ENCODE measurements around the gene NPHS1. TPM values are rescaled to one million over a fixed set of nuclear protein-coding genes. Genes with fewer than 3 reads are reported as not detected.

Gene NPHS1
- total and polyA plus RNA-seq, 2 of the 8 experiments (the other 6 are each of a cell fraction or from before 2014, with no cell fraction given): 1.3 to 1.4 TPM

DNA sequence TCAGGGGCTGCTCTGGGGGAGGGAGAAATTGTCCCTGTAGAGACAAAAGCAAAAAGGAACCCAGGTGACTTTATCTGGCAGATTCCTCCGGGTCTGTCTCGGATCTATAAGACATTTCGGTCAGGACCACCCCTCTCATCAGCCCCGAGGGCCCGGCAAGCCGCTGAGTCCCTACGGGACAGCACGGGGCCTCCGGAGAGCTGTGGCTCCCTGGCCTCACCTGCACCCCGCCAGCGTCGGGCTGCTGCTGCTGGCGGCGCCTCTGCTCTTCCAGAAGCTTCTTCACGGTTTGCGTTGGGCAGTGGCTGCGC is 46.1 kb upstream of the NPHS1 start (continued):
- TF ChIP-seq, protein P1, sequence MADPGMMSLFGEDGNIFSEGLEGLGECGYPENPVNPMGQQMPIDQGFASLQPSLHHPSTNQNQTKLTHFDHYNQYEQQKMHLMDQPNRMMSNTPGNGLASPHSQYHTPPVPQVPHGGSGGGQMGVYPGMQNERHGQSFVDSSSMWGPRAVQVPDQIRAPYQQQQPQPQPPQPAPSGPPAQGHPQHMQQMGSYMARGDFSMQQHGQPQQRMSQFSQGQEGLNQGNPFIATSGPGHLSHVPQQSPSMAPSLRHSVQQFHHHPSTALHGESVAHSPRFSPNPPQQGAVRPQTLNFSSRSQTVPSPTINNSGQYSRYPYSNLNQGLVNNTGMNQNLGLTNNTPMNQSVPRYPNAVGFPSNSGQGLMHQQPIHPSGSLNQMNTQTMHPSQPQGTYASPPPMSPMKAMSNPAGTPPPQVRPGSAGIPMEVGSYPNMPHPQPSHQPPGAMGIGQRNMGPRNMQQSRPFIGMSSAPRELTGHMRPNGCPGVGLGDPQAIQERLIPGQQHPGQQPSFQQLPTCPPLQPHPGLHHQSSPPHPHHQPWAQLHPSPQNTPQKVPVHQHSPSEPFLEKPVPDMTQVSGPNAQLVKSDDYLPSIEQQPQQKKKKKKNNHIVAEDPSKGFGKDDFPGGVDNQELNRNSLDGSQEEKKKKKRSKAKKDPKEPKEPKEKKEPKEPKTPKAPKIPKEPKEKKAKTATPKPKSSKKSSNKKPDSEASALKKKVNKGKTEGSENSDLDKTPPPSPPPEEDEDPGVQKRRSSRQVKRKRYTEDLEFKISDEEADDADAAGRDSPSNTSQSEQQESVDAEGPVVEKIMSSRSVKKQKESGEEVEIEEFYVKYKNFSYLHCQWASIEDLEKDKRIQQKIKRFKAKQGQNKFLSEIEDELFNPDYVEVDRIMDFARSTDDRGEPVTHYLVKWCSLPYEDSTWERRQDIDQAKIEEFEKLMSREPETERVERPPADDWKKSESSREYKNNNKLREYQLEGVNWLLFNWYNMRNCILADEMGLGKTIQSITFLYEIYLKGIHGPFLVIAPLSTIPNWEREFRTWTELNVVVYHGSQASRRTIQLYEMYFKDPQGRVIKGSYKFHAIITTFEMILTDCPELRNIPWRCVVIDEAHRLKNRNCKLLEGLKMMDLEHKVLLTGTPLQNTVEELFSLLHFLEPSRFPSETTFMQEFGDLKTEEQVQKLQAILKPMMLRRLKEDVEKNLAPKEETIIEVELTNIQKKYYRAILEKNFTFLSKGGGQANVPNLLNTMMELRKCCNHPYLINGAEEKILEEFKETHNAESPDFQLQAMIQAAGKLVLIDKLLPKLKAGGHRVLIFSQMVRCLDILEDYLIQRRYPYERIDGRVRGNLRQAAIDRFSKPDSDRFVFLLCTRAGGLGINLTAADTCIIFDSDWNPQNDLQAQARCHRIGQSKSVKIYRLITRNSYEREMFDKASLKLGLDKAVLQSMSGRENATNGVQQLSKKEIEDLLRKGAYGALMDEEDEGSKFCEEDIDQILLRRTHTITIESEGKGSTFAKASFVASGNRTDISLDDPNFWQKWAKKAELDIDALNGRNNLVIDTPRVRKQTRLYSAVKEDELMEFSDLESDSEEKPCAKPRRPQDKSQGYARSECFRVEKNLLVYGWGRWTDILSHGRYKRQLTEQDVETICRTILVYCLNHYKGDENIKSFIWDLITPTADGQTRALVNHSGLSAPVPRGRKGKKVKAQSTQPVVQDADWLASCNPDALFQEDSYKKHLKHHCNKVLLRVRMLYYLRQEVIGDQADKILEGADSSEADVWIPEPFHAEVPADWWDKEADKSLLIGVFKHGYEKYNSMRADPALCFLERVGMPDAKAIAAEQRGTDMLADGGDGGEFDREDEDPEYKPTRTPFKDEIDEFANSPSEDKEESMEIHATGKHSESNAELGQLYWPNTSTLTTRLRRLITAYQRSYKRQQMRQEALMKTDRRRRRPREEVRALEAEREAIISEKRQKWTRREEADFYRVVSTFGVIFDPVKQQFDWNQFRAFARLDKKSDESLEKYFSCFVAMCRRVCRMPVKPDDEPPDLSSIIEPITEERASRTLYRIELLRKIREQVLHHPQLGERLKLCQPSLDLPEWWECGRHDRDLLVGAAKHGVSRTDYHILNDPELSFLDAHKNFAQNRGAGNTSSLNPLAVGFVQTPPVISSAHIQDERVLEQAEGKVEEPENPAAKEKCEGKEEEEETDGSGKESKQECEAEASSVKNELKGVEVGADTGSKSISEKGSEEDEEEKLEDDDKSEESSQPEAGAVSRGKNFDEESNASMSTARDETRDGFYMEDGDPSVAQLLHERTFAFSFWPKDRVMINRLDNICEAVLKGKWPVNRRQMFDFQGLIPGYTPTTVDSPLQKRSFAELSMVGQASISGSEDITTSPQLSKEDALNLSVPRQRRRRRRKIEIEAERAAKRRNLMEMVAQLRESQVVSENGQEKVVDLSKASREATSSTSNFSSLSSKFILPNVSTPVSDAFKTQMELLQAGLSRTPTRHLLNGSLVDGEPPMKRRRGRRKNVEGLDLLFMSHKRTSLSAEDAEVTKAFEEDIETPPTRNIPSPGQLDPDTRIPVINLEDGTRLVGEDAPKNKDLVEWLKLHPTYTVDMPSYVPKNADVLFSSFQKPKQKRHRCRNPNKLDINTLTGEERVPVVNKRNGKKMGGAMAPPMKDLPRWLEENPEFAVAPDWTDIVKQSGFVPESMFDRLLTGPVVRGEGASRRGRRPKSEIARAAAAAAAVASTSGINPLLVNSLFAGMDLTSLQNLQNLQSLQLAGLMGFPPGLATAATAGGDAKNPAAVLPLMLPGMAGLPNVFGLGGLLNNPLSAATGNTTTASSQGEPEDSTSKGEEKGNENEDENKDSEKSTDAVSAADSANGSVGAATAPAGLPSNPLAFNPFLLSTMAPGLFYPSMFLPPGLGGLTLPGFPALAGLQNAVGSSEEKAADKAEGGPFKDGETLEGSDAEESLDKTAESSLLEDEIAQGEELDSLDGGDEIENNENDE (IDR thresholded peaks at IDR 0.05; ENCODE audit: insufficient replicate concordance, low read length): no peak
- TF ChIP-seq SIX5 (IDR thresholded peaks at IDR 0.05; ENCODE audit: low read depth, low read length) (no peak), ZNF274 (IDR thresholded peaks at IDR 0.05; ENCODE audit: borderline replicate concordance, extremely low read depth, low read length) (no peak)
